CD4-positive, alpha-beta T cell treated with Interleukin-2 at 100 ng/mL for 4 hours (primary cell): Measurements from ENCODE around the gene PTPRN2.

Source experiments
- DNase-seq: peaks from one replicate; pipeline ENCODE4 v3.0.0-alpha.2; 2020; ENCODE audit warnings: low spot score

PTPRN2 gene

GRCh38 chr7:157770716-157771320, 816.8 kb downstream of the PTPRN2 start:
- DNase-seq: no peak

GRCh38 chr7:157769526-157770215, 818.0 kb downstream of the PTPRN2 start:
- no peak for DNase-seq

- DNase-seq: no peak
These were observed 818.5 kb downstream of the PTPRN2 start for GRCh38 chr7:157769086-157769485.

DNA sequence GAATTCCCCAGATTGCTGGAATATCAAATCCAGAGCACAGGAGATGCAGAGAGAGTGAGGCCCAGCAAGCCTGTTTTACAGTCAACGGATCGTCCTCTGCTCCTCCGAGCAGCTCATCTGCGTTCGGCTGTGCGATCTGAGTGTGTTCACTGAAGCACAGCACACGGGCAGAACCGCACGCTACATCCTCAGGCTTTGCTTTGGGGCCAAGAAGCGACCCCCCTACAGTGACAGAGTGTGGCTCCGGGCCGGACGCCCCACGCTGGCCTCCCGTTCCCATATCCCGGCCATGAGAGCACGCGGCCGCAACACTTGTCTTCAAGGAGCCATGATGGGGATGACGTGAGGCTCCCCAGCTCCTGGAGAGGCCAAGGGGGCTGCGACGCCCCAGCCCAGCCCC, 819.4 kb downstream of the PTPRN2 start:
- DNase-seq: no peak

DNA sequence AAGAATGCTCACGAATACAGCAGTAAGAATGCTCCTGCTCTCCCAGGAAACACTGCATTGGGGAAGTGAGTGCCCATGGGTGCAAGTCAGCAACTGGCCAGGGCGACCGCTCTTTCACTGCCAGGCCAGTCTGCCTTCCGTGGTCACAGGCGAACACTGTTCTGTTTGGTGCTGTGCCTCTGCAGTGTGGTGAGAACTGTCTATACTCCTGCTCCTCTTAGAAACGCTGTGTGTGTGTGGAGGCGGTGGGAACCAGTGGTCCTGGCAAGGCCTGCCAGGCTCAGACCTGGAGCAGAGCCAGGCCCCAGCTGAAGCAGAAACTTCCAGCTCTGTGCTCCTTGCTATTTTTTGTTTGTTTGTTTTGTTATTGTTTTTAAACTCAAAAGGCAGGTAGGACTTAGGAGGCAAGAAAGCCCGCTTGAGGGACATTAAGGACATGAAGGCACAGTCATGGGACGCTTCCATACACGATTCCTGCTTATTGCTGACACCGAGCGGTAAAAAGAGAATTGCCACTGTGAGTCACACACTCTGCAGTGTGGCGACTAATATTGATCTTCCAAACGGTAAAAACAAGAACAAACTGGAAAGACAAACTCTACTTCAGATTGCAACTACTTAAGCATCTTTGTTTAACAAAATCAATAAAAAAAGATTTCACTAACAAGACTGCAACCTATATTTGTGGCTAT, 820.0 kb downstream of the PTPRN2 start:
- DNase-seq: no peak

DNA sequence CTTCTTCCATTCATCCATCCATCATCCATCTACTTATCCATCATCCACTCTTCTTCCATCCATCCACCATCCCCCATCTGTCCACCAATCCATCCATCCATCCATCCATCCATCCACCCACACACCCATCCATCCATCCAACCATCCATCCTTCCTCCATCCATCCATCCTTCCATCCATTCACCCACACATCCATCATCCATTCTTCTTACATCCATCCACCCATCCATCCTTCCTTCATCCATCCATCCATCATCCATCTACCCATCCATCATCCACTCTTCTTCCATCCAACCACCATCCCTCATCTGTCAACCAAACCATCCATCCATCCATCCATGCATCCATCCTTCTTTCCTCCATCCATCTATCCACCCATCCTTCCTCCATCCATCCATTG, 821.5 kb downstream of the PTPRN2 start:
- no peak for DNase-seq

- no peak for DNase-seq
These were observed 822.6 kb downstream of the PTPRN2 start for GRCh38 chr7:157764946-157765537.

DNA sequence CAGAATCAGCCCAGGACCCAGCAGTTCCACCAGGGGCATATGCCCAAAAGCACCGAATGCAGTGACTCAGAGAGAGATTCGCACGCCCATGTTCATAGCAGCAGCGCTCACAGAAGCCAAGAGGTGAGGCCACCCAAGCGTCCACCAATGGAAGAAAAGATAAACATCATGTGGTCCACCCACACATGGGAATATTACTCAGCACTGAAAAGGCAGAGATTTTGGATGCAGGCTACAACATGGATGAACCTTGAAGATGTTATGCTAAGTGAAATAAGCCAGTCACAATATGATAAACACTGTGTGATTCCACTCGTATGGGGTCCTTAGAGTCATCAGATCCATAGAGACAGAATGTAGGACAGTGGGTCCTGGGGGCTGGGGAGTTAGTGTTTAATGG, 823.4 kb downstream of the PTPRN2 start:
- no peak for DNase-seq

DNA sequence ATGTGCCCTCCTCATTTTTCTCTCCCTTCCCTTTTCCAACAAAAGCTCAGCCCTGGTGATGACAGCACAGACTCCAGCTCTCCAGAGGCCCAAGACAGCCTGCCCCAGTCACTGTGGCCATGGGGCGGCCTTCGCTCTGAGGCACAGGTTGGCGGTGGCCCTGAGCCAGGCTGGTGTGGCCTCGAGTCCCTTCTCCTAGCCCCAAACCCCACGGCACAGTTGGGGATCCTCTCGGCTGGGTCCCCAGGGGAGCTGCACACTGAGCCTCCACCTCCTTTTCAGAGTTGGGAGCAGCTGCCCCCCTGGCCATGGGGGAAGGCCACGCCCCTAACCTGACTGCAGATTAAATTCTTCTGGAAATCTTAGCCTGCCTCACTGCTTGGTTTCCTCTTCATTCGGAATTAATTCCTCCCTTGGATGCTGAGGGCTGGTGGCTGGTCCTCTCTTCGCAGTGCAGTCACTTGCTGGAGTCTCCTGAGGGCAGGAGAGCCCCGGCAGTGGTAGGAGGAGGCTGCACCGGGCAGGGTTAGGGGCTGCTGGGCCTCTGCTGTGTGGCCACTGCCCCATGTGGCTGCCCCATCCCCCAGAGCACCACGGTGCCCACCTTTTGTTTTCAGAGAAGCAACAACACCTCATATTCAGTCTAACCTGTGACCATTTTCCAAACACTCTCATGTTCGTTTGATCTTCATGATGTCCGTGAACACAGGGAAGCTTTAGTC, 824.2 kb downstream of the PTPRN2 start:
- no peak for DNase-seq

GRCh38 chr7:157762824-157763223, 824.8 kb downstream of the PTPRN2 start:
- no peak for DNase-seq

- no peak for DNase-seq
These were observed 827.5 kb downstream of the PTPRN2 start for GRCh38 chr7:157760004-157760730.

GRCh38 chr7:157759246-157759805, 828.3 kb downstream of the PTPRN2 start:
- DNase-seq: no peak

- no peak for DNase-seq
These were observed 829.0 kb downstream of the PTPRN2 start for GRCh38 chr7:157758468-157759245.

- no peak for DNase-seq
These were observed 829.7 kb downstream of the PTPRN2 start for GRCh38 chr7:157757776-157758467.

- DNase-seq: no peak
These were observed 830.4 kb downstream of the PTPRN2 start for GRCh38 chr7:157757211-157757610.

- DNase-seq: no peak
These were observed 831.9 kb downstream of the PTPRN2 start for GRCh38 chr7:157755741-157756140.

DNA sequence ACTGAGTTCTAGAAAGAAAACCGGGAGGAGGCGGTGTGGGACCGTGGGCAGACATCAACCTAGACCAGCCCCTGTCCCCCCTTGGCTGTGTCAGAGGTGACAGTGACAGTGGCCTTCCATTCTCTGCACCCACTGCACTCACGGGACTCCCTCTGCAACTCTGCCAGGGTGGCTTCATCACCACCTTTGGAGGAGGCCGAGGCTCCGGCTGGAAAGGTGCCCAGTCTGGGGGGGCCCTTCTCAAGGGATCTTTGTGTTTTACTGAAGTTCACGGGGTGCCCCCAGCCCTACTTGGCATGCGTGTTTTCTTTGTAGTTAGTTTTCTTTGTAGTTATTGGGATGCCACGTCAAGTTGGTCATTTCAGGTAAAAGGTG, 833.2 kb downstream of the PTPRN2 start:
- no peak for DNase-seq

DNA sequence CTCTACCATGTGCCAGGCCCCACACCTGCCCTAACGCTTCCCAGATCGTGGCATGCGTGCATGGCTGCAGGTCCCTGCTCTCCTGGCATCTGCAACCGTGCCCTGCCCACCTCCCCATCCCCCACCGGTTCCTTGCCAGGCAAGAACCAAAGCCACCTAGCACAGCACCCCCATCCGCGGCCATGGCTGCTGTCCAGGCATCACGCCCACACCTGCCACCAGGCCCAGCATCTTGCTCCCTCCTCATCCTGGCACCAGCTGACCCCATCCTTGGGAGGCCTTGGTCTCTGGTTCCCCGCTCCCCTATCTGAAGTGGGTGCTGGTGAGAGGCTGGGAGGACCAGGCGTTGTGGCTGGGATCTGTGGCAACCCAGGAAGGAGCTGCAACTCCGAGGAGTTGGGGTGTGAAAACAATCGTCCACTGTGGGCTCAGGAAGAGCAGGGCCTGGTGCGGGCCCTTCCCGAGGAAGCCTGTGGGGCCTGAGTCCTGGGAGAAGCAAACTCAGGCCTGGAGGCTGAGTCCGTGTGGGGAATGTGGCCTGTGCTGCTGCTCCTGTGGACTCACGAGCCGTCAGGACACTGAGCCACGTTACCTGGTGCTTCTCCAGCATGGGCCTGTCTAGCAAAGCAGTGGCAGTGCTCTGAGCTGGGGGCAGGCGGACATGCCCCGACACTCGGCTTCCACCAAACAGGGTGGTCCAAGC, 833.8 kb downstream of the PTPRN2 start:
- DNase-seq: no peak

- DNase-seq: no peak
These were observed 834.8 kb downstream of the PTPRN2 start for GRCh38 chr7:157752832-157753291.
